Memory B cell (primary cell): ENCODE measurements around the gene LCE1D.

ENCODE experiments used
- ATAC-seq: fragments of 150-1000 bp; cut with Tn5 transposase; 2 replicates; pipeline ENCODE4 v1.10.0; 2021; ENCODE audit warnings: low read depth, mild to moderate bottlenecking, moderate library complexity
- DNase-seq, 2 donors: peaks; one replicate each; pipeline ENCODE4 v3.0.0; 2022; ENCODE audit warnings: low spot score in 2 of 2
- H3K27ac Mint-ChIP-seq: one replicate; pipeline ENCODE4 v1.8.0; 2022; ENCODE audit warnings: mild to moderate bottlenecking, moderate library complexity, mixed read lengths
- H3K27me3 Mint-ChIP-seq: one replicate; pipeline ENCODE4 v1.8.0; 2022; ENCODE audit warnings: mixed read lengths
- H3K36me3 Mint-ChIP-seq: one replicate; pipeline ENCODE4 v1.8.0; 2022; ENCODE audit warnings: mild to moderate bottlenecking, mixed read lengths
- H3K4me1 Mint-ChIP-seq: one replicate; pipeline ENCODE4 v1.8.0; 2022; ENCODE audit warnings: mixed read lengths
- H3K4me3 Mint-ChIP-seq: one replicate; pipeline ENCODE4 v1.8.0; 2022; ENCODE audit warnings: mild to moderate bottlenecking, moderate library complexity, mixed read lengths
- H3K9me3 Mint-ChIP-seq: one replicate; pipeline ENCODE4 v1.8.0; 2022; ENCODE audit warnings: mixed read lengths

The LCE1D gene

GRCh38 chr1:152777510-152778137 is 18.9 kb upstream of the LCE1D start:
- Mint-ChIP-seq H3K4me1 (no peaks in the 10 kb centered on the region), H3K4me3 (no peak overlapping the region), H3K36me3 (no peaks in the 10 kb centered on the region), H3K27ac (no peak overlapping the region), H3K27me3 (peaks cover 21% of the 10 kb centered on the region), H3K9me3 (peaks cover 3% of the 10 kb centered on the region)
- ATAC-seq (no peak), DNase-seq (no peak)

GRCh38 chr1:152783095-152783494 is 13.4 kb upstream of the LCE1D start:
- Mint-ChIP-seq H3K27me3 (peaks cover 21% of the 10 kb centered on the region), H3K36me3 (no peaks in the 10 kb centered on the region), H3K9me3 (no peaks in the 10 kb centered on the region), H3K4me1 (no peaks in the 10 kb centered on the region), H3K27ac (no peak overlapping the region), H3K4me3 (no peak overlapping the region)
- ATAC-seq (no peak), DNase-seq (no peak)

DNA sequence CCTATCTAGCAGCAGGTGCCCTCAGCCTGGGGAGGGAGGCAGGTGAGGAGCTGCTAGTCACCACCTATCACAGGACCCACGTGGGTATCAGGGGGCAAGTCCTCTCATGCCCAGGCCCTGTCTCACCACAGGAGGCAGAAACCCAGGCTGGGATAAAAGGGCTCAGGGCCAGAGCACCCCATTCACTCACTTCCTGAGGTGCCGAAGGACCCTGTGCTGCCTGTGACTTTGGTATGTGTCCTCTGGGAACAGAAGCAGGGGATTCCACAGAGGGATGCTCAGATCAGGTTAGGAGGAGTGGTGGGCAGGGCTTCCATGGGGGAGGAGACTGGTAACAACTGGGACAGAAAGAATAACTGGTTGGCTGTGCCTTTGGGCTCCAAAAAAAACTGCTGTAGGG is 10.4 kb upstream of the LCE1D start, which contains the start of gene LCE1E:
LCE1E (plus strand) TSS at position 181 of the 400 bp plus-strand sequence. CDS start 1,043 bp downstream, outside the sequence.
- no peak within 1 kb of the TSS for H3K27ac Mint-ChIP-seq
- no peaks in the 10 kb centered on the region for H3K9me3 Mint-ChIP-seq
- no peak for ATAC-seq
- no peaks in the 10 kb centered on the region for H3K36me3 Mint-ChIP-seq
- no peaks in the 10 kb centered on the region for H3K4me1 Mint-ChIP-seq
- H3K4me3 Mint-ChIP-seq: no peak within 1 kb of the TSS
- peaks cover 15% of the 10 kb centered on the region for H3K27me3 Mint-ChIP-seq
- DNase-seq: no peak

DNA sequence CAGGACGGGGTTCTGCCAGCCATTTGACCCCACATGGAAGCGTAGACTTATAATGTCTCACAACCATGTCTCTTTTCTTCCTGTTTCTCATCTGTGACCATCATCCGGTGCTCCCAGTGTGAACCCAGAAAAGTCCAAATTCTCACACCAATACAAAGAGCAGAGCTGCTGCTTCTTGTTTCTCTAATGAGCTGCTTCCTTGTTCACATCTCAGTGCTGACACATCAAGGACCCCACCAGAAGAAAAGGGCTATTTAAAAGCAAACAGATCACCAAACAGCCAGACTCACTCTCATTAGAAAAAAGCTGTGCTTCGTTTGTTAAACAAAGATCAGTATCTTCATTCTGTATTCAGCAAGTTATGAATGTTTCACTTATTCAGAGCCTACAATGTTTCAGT is 835 bp upstream of the LCE1D start:
- Mint-ChIP-seq H3K27ac (no peak overlapping the region), H3K4me1 (no peaks in the 10 kb centered on the region)

GRCh38 chr1:152801333-152801732 is 4.8 kb downstream of the LCE1D start:
- Mint-ChIP-seq H3K9me3 (peaks cover 3% of the 10 kb centered on the region), H3K27ac (no peak overlapping the region), H3K4me3 (no peak overlapping the region), H3K4me1 (no peaks in the 10 kb centered on the region), H3K36me3 (no peaks in the 10 kb centered on the region), H3K27me3 (peaks cover 15% of the 10 kb centered on the region)
- DNase-seq (no peak), ATAC-seq (no peak)

More for the DNA sequence above, 835 bp upstream of the LCE1D start:
- Mint-ChIP-seq H3K27me3 (peaks cover 2% of the 10 kb centered on the region), H3K4me3 (no peak overlapping the region), H3K9me3 (peaks cover 3% of the 10 kb centered on the region), H3K36me3 (no peaks in the 10 kb centered on the region)
- DNase-seq (no peak), ATAC-seq (no peak)

DNA sequence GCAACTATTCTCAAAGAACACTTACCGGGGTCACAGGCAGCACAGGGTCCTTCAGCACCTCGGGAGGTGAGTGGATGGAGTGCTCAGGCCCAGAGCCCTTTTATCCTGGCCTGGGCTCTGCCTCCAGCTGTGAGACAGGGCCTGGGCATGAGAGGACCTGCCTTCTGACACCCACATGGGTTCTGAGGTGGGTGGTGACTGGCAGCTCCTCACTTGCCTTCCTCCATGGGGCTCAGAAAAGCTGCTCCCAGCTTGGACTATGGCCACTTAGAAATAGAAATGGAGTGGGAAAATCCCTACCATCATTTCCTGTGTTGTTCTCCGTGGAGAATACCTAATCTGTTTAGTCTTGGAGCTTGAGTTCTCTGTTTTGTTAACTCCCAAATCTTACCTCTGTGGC is 10.1 kb downstream of the LCE1D start, which contains the start of gene LCE1C:
LCE1C (minus strand) TSS at position 76 of the 400 bp plus-strand sequence. CDS start 1,173 bp downstream, outside the sequence.
- H3K27ac Mint-ChIP-seq: no peak within 1 kb of the TSS
- H3K9me3 Mint-ChIP-seq: peaks cover 5% of the 10 kb centered on the region
- H3K4me1 Mint-ChIP-seq: no peaks in the 10 kb centered on the region
- no peak for DNase-seq
- H3K36me3 Mint-ChIP-seq: no peaks in the 10 kb centered on the region
- peaks cover 7% of the 10 kb centered on the region for H3K27me3 Mint-ChIP-seq
- no peak for ATAC-seq
- no peak within 1 kb of the TSS for H3K4me3 Mint-ChIP-seq

DNA sequence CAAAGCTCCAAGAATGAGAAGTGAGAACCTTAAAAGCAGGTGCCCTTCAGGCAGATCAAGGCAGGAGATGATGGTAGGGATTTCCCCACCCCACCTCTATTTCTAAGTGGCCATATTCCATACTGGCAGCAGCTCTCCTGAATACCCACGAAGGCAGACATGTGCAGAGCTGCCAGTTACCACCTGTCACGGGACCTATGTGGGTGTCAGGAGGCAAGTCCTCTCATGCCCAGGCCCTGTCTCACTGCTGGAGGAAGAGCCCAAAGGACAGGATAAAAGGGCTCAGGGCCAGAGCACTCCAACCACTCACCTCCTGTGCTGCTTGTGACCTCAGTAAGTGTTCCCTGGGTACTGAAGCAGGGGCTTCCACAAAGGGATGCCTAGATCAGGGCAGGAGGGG is 14.5 kb downstream of the LCE1D start:
- Mint-ChIP-seq H3K4me3 (no peak overlapping the region), H3K36me3 (no peaks in the 10 kb centered on the region), H3K27me3 (no peaks in the 10 kb centered on the region), H3K4me1 (no peaks in the 10 kb centered on the region), H3K9me3 (peaks cover 5% of the 10 kb centered on the region), H3K27ac (no peak overlapping the region)
- DNase-seq (no peak), ATAC-seq (no peak)

GRCh38 chr1:152811671-152812070 is 15.2 kb downstream of the LCE1D start, which contains the start of gene LCE1B:
LCE1B (plus strand) TSS chr1:152811971; CDS start chr1:152812447, 476 bp downstream.
- Mint-ChIP-seq H3K4me3 (no peak within 1 kb of the TSS), H3K9me3 (peaks cover 5% of the 10 kb centered on the region), H3K36me3 (no peaks in the 10 kb centered on the region), H3K27me3 (no peaks in the 10 kb centered on the region), H3K4me1 (no peaks in the 10 kb centered on the region), H3K27ac (no peak within 1 kb of the TSS)
- no peak for DNase-seq
- ATAC-seq: no peak

GRCh38 chr1:152817309-152817708 is 20.8 kb downstream of the LCE1D start:
- ATAC-seq (no peak), DNase-seq (no peak)
- Mint-ChIP-seq H3K36me3 (no peaks in the 10 kb centered on the region), H3K27me3 (peaks cover 5% of the 10 kb centered on the region), H3K4me3 (no peak overlapping the region), H3K9me3 (no peaks in the 10 kb centered on the region), H3K4me1 (peaks cover 4% of the 10 kb centered on the region), H3K27ac (no peak overlapping the region)

- H3K9me3 Mint-ChIP-seq: no peaks in the 10 kb centered on the region
- H3K27me3 Mint-ChIP-seq: peaks cover 12% of the 10 kb centered on the region
- H3K36me3 Mint-ChIP-seq: no peaks in the 10 kb centered on the region
- H3K4me3 Mint-ChIP-seq: no peak overlapping the region
- DNase-seq: no peak
- no peak overlapping the region for H3K27ac Mint-ChIP-seq
- H3K4me1 Mint-ChIP-seq: peaks cover 4% of the 10 kb centered on the region
- no peak for ATAC-seq
These were observed 26.8 kb downstream of the LCE1D start for GRCh38 chr1:152823294-152823693.

DNA sequence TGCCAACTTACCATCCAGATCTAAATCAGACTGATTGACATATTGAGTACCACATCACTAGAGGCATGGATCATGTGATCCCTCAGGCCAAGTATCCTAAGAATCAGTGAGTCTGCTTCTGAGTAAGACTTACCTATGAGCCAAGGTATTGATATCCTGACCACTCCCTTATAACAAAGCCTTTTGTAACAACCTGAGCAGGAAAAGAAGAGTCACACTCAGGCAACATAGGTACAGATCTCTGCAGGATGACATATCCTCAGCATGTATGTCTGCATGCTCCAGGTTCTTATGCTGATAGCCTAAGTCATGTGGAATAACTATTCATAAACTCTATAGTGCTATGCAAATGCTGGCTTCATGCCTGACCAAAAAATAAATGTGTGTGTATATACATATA is 28.4 kb downstream of the LCE1D start:
- ATAC-seq (no peak), DNase-seq (no peak)
- no peaks in the 10 kb centered on the region for H3K36me3 Mint-ChIP-seq
- H3K27ac Mint-ChIP-seq: no peak overlapping the region
- H3K4me1 Mint-ChIP-seq: peaks cover 4% of the 10 kb centered on the region
- H3K9me3 Mint-ChIP-seq: peaks cover 2% of the 10 kb centered on the region
- H3K4me3 Mint-ChIP-seq: no peak overlapping the region
- H3K27me3 Mint-ChIP-seq: peaks cover 15% of the 10 kb centered on the region

GRCh38 chr1:152827173-152827572 is 30.7 kb downstream of the LCE1D start, which contains the start of gene LCE1A:
LCE1A (plus strand) TSS chr1:152827473; CDS start chr1:152827473, 0 bp downstream.
- no peak within 1 kb of the TSS for H3K4me3 Mint-ChIP-seq
- H3K36me3 Mint-ChIP-seq: no peaks in the 10 kb centered on the region
- peaks cover 5% of the 10 kb centered on the region for H3K9me3 Mint-ChIP-seq
- peaks cover 16% of the 10 kb centered on the region for H3K27me3 Mint-ChIP-seq
- no peak within 1 kb of the TSS for H3K27ac Mint-ChIP-seq
- no peaks in the 10 kb centered on the region for H3K4me1 Mint-ChIP-seq
- ATAC-seq: no peak
- no peak for DNase-seq

DNA sequence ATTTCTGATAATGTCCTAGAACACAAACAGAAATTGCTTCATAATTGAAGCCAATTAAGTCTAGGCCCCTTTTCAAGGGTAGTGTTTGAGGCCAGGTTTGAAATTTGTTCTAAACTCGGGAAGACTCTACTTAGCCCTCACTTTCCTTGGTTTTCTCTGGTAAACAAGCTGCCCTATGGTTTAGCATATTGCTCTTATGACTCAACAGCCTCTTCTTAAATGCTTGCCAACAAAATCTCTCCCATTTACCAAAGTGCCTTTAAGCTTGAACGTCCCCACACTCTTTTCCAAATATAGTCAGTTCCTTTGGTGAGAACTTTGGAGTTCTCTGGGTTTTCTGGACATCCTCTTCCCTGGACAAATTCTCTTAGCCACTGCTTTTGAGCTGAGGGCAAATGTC is 40.3 kb downstream of the LCE1D start:
- DNase-seq (no peak), ATAC-seq (no peak)
- no peak overlapping the region for H3K4me3 Mint-ChIP-seq
- H3K27ac Mint-ChIP-seq: no peak overlapping the region
- H3K36me3 Mint-ChIP-seq: no peaks in the 10 kb centered on the region
- peaks cover 6% of the 10 kb centered on the region for H3K27me3 Mint-ChIP-seq
- H3K9me3 Mint-ChIP-seq: no peaks in the 10 kb centered on the region
- H3K4me1 Mint-ChIP-seq: no peaks in the 10 kb centered on the region

- no peaks in the 10 kb centered on the region for H3K9me3 Mint-ChIP-seq
- ATAC-seq: no peak
- peaks cover 6% of the 10 kb centered on the region for H3K27me3 Mint-ChIP-seq
- no peaks in the 10 kb centered on the region for H3K4me1 Mint-ChIP-seq
- no peak within 1 kb of the TSS for H3K4me3 Mint-ChIP-seq
- no peaks in the 10 kb centered on the region for H3K36me3 Mint-ChIP-seq
- H3K27ac Mint-ChIP-seq: no peak within 1 kb of the TSS
- no peak for DNase-seq
These were observed 46.0 kb downstream of the LCE1D start, which contains the start of gene LCE6A for GRCh38 chr1:152842556-152842955. LCE6A (plus strand) TSS chr1:152842856; CDS start chr1:152843521, 665 bp downstream.
